ENCODE measurements around the gene GLT6D1.

The GLT6D1 gene

DNA sequence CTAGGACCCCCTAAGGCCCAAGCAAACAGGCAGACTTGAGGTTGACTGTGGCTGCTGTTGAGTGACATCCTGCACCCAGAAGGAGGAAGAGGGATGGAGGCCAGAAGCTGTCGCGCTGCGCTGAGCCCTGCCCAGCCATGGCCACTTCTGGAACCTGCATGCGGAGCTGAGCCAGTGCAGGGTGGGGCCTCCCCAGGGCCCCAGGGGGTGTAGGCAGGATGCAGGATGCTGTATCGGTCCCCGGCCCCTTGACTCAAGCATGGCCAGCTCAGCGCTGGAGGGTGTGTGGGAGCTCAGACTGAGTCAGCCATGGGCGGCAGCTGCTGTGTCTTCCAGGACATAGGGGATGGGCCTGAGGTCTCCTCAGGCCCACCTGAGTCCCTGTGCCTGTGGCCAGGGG lies 26.9 kb downstream of the GLT6D1 start:
- Mint-ChIP-seq H3K36me3 (ENCODE audit: low read depth) (no peaks in the 10 kb centered on the region), H3K9me3 (no peaks in the 10 kb centered on the region), H3K4me3 (no peak overlapping the region), H3K27me3 (no peaks in the 10 kb centered on the region), H3K27ac (no peak overlapping the region), H3K4me1 (ENCODE audit: low read depth) (no peaks in the 10 kb centered on the region)
- intact Hi-C loops (cut with micrococcal nuclease): no loop called here

DNA sequence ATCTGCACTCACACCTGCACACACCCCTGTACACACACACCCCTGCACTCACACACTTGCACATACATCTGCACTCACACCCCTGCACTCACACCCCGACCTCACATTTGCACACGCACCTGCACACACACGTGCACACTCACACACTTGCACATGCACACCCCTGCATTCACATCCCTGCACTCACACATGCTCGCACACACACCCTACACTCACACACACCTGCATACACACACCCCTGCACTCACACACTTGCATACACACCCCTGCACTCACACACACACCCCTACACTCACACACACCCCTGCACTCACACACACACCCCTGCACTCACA lies 27.5 kb downstream of the GLT6D1 start:
- Mint-ChIP-seq H3K27me3 (no peaks in the 10 kb centered on the region), H3K4me1 (ENCODE audit: low read depth) (no peaks in the 10 kb centered on the region), H3K27ac (no peak overlapping the region), H3K36me3 (ENCODE audit: low read depth) (no peaks in the 10 kb centered on the region), H3K4me3 (no peak overlapping the region), H3K9me3 (no peaks in the 10 kb centered on the region)
- intact Hi-C loops (cut with micrococcal nuclease): no loop called here

- H3K36me3 Mint-ChIP-seq (ENCODE audit: low read depth): no peaks in the 10 kb centered on the region
- H3K4me3 Mint-ChIP-seq: no peak overlapping the region
- H3K27me3 Mint-ChIP-seq: no peaks in the 10 kb centered on the region
- H3K27ac Mint-ChIP-seq: no peak overlapping the region
- H3K9me3 Mint-ChIP-seq: no peaks in the 10 kb centered on the region
- H3K4me1 Mint-ChIP-seq (ENCODE audit: low read depth): no peaks in the 10 kb centered on the region
- intact Hi-C loops (cut with micrococcal nuclease): no loop called here
Observed at GRCh38 chr9:135611142-135611874, 28.0 kb downstream of the GLT6D1 start.

DNA sequence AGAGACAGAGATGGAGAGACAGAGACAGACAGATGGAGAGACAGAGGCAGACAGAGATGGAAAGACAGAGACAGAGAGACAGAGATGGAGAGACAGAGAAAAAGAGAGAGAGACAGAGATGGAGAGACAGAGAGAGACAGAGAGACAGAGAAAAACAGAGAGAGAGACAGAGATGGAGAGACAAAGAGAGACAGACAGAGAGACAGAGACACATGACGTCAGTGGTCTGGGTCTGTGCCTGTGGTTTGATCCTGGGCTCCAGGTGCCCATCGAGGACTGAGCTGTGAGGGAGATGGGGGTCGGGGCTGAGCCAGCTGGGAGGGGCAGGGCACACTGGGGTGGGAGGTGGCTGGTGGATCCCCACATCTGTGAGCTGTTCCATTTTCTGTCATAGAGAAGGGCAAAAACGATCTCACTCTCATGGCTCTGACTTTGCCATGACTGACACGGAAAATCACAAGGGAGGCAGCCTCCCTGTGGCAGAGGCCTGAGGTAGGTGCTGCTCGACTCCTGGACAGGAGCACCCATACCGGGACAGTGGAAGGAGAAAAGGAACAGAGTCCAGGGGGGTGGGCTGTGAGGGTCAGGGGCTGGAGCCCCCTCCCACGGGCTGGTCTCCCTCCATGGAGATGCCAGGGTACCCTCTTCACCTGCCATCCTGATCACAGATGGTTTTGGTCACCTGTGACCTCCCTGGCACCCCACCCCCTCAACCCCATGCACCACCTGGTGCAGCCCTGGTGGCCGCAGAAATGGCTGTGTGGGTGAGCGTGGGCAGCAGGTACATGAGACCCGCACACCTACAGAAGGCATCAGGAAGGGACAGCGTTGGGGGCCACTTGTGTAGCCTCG lies 28.8 kb downstream of the GLT6D1 start:
- intact Hi-C loops (cut with micrococcal nuclease): no loop called here
- no peaks in the 10 kb centered on the region for H3K9me3 Mint-ChIP-seq

GRCh38 chr9:135609366-135609955 lies 29.9 kb downstream of the GLT6D1 start:
- H3K9me3 Mint-ChIP-seq: no peaks in the 10 kb centered on the region
- H3K4me1 Mint-ChIP-seq (ENCODE audit: low read depth): no peaks in the 10 kb centered on the region
- H3K4me3 Mint-ChIP-seq: no peak overlapping the region
- no peak overlapping the region for H3K27ac Mint-ChIP-seq
- intact Hi-C loops (cut with micrococcal nuclease): no loop called here
- H3K36me3 Mint-ChIP-seq (ENCODE audit: low read depth): no peaks in the 10 kb centered on the region
- no peaks in the 10 kb centered on the region for H3K27me3 Mint-ChIP-seq

More for the DNA sequence above, 28.8 kb downstream of the GLT6D1 start:
- H3K27me3 Mint-ChIP-seq: no peaks in the 10 kb centered on the region
- no peak overlapping the region for H3K4me3 Mint-ChIP-seq
- H3K4me1 Mint-ChIP-seq (ENCODE audit: low read depth): no peaks in the 10 kb centered on the region
- H3K36me3 Mint-ChIP-seq (ENCODE audit: low read depth): no peaks in the 10 kb centered on the region
- no peak overlapping the region for H3K27ac Mint-ChIP-seq

GRCh38 chr9:135608999-135609317 lies 30.4 kb downstream of the GLT6D1 start:
- H3K4me1 Mint-ChIP-seq (ENCODE audit: low read depth): no peaks in the 10 kb centered on the region
- H3K27ac Mint-ChIP-seq: no peak overlapping the region
- no peaks in the 10 kb centered on the region for H3K9me3 Mint-ChIP-seq
- H3K27me3 Mint-ChIP-seq: no peaks in the 10 kb centered on the region
- H3K36me3 Mint-ChIP-seq (ENCODE audit: low read depth): no peaks in the 10 kb centered on the region
- intact Hi-C loops (cut with micrococcal nuclease): no loop called here
- no peak overlapping the region for H3K4me3 Mint-ChIP-seq

DNA sequence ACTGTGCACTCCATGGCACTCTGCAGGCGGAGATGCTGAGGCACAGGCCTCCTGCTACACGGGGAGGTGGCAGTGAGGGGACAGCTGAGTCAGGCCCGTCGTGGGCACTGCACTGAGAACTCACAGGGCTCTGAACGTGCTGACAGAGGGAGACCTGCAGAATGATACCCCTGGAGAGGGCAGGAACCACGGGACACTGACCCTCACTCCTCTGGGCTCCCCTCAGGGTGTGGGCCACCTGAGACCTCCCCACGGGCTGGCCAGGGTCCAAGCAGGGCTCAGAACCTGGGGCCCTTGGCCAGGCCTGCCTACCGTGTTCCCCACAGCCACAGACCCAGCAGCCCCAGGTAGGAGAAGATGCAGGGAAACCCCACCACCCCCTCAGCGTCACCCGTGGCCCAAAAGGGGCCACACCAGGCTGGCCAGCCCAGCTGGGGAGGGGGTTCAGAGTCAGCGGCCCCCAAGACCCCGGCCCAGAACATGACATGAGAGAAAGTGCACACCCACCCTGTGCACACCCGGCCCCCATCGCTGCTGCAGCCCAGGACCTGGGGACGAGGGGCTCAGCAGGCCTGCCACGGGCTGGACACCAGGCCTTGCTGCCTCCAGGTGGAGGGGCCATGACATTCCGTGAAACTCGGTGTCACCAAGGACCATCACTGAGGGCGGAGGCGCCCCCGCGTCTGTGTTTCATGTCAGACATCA lies 30.9 kb downstream of the GLT6D1 start:
- peaks cover 3% of the 10 kb centered on the region for H3K27me3 Mint-ChIP-seq
- H3K9me3 Mint-ChIP-seq: no peaks in the 10 kb centered on the region
- H3K4me3 Mint-ChIP-seq: no peak overlapping the region
- no peak overlapping the region for H3K27ac Mint-ChIP-seq
- no peaks in the 10 kb centered on the region for H3K36me3 Mint-ChIP-seq (ENCODE audit: low read depth)
- H3K4me1 Mint-ChIP-seq (ENCODE audit: low read depth): no peaks in the 10 kb centered on the region
- intact Hi-C loops (cut with micrococcal nuclease): no loop called here

DNA sequence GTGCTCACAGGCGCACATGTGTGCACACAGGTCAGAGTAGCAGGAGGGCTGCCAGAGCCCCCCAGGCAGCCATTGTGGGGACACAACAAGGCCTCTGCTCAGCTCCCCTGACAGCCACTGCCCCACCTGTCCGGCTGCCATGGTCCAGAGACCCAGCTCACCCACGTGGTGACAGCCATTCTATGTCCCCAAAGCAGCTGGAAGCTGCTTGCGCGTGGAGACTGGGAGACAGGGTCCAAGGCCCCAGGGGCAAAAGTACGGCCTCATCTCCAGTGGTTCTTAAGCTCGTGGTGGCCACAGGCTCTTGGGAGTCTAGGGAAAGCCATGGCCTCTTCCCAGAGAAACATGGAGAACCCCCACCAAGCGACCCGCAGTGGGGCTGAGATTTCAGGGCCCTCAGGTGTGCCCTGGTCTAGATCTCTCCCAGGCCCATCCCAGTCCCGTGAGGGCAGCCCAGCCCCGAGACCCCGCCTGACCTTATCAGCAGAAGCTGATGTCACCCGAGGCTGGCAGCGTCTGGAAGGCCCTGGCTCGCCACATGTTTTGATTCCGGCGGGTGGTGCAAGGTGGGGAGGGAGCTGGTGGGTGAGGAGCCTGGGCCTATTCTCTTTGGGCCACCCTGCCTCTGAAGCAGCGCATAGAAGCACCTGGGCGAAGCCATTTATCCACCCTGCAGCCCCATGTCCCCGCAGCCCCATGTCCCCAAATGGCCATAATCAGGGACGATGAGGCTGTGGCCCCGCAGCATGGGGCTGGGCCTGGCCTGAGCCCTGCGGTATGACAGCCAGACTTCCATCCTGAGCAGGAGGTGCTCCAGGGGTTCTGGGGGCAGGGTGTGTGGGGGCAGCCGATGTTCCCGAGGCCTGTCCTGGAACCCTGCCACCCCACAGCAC lies 31.7 kb downstream of the GLT6D1 start:
- Mint-ChIP-seq H3K9me3 (no peaks in the 10 kb centered on the region), H3K27ac (no peak overlapping the region), H3K4me3 (no peak overlapping the region), H3K27me3 (peaks cover 4% of the 10 kb centered on the region), H3K36me3 (ENCODE audit: low read depth) (no peaks in the 10 kb centered on the region), H3K4me1 (ENCODE audit: low read depth) (no peaks in the 10 kb centered on the region)
- intact Hi-C loops (cut with micrococcal nuclease): no loop called here

DNA sequence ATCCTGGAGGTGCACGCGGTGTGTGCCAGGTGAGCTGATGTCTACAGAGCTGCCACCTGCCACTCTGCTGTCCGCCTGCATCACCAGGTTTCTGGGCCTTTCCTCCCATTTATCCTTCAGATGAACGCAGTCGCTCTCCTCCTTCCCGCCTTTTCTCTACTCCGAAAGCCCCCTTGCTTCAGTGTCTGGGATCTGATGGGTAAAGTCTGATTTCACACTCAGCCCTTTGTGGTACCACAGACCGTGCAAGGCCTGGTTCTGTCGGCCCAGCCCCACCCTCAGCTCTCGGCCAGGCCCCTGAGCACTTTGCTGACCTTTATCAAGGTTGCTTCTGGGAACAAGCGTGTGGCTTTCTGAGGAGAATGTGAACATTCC lies 32.5 kb downstream of the GLT6D1 start:
- H3K27ac Mint-ChIP-seq: no peak overlapping the region
- intact Hi-C loops (cut with micrococcal nuclease): no loop called here

GRCh38 chr9:135605238-135605781 lies 34.0 kb downstream of the GLT6D1 start:
- Mint-ChIP-seq H3K9me3 (no peaks in the 10 kb centered on the region), H3K36me3 (ENCODE audit: low read depth) (no peaks in the 10 kb centered on the region), H3K27me3 (peaks cover 10% of the 10 kb centered on the region), H3K4me1 (ENCODE audit: low read depth) (no peaks in the 10 kb centered on the region), H3K4me3 (no peak overlapping the region), H3K27ac (no peak overlapping the region)
- intact Hi-C loops (cut with micrococcal nuclease): no loop called here

More for the DNA sequence above, 32.5 kb downstream of the GLT6D1 start:
- H3K4me3 Mint-ChIP-seq: no peak overlapping the region
- no peaks in the 10 kb centered on the region for H3K9me3 Mint-ChIP-seq
- H3K4me1 Mint-ChIP-seq (ENCODE audit: low read depth): no peaks in the 10 kb centered on the region
- peaks cover 4% of the 10 kb centered on the region for H3K27me3 Mint-ChIP-seq
- H3K36me3 Mint-ChIP-seq (ENCODE audit: low read depth): no peaks in the 10 kb centered on the region

- H3K27ac Mint-ChIP-seq: no peak overlapping the region
- no peaks in the 10 kb centered on the region for H3K36me3 Mint-ChIP-seq (ENCODE audit: low read depth)
- no peaks in the 10 kb centered on the region for H3K9me3 Mint-ChIP-seq
- no peak overlapping the region for H3K4me3 Mint-ChIP-seq
- intact Hi-C loops (cut with micrococcal nuclease): no loop called here
- H3K27me3 Mint-ChIP-seq: peaks cover 11% of the 10 kb centered on the region
- no peaks in the 10 kb centered on the region for H3K4me1 Mint-ChIP-seq (ENCODE audit: low read depth)
Observed at GRCh38 chr9:135604437-135605237, 34.7 kb downstream of the GLT6D1 start.

- H3K4me1 Mint-ChIP-seq (ENCODE audit: low read depth): no peaks in the 10 kb centered on the region
- H3K36me3 Mint-ChIP-seq (ENCODE audit: low read depth): no peaks in the 10 kb centered on the region
- intact Hi-C loops (cut with micrococcal nuclease): no loop called here
- no peak overlapping the region for H3K27ac Mint-ChIP-seq
- no peaks in the 10 kb centered on the region for H3K9me3 Mint-ChIP-seq
- H3K4me3 Mint-ChIP-seq: no peak overlapping the region
- peaks cover 11% of the 10 kb centered on the region for H3K27me3 Mint-ChIP-seq
Observed at GRCh38 chr9:135602789-135603481, 36.4 kb downstream of the GLT6D1 start.
